Mammary epithelial cell (primary cell): ENCODE results near the gene LATS2.

ENCODE experiments used
- CTCF ChIP-seq, 2 donors: IDR thresholded peaks in 1 of 2; conservative IDR thresholded peaks in 1 of 2; 2 replicates each; pipeline ENCODE4 v1.5.1; 2011 to 2012; ENCODE audit warnings: inconsistent platforms in 2 of 2, low read length in 2 of 2, mild to moderate bottlenecking in 2 of 2, control low read depth in 1 of 2, low read depth in 1 of 2; ENCODE audit not compliant: insufficient read depth in 1 of 2; ENCODE audit errors: extremely low read depth in 1 of 2
- EZH2 ChIP-seq: IDR thresholded peaks from 2 replicates; pipeline ENCODE4 v1.6.1; 2012; ENCODE audit warnings: low read length, inconsistent platforms, borderline replicate concordance

GRCh38 chr13:21077076-21077787 lies 15.8 kb upstream of the LATS2 start:
- TF ChIP-seq CTCF (conservative IDR thresholded peaks at IDR 0.05 in 1 of 2, IDR thresholded peaks at IDR 0.05 in 1 of 2; ENCODE audit: extremely low read depth in 1 of 2, insufficient read depth in 1 of 2, low read depth in 1 of 2, low read length in 2 of 2) = no peak
- no peak for TF ChIP-seq EZH2
